T-helper 17 cell (primary cell): ENCODE results near the gene CLNK. TPM values are rescaled to one million over a fixed set of nuclear protein-coding genes. Genes with fewer than 3 reads are reported as not detected.

Experiments used
- ATAC-seq: fragments of 150-1000 bp; cut with Tn5 transposase; 2 replicates; pipeline ENCODE4 v1.10.0; 2021; ENCODE audit warnings: mild to moderate bottlenecking, moderate library complexity
- DNase-seq, 3 donors: peaks; one replicate each; pipeline versions ENCODE4 v3.0.0 to v3.0.0-alpha.2; 2020 to 2021
- H3K9me3 ChIP-seq: one replicate; pipeline ENCODE4 v1.7.0; 2013; ENCODE audit warnings: low read length, mild to moderate bottlenecking; ENCODE audit not compliant: control insufficient read depth, poor library complexity, severe bottlenecking
- H3K27ac Mint-ChIP-seq: one replicate; pipeline ENCODE4 v1.8.0; 2022; ENCODE audit warnings: mild to moderate bottlenecking, moderate library complexity, mixed read lengths
- H3K27me3 Mint-ChIP-seq: one replicate; pipeline ENCODE4 v1.8.0; 2022; ENCODE audit warnings: mixed read lengths
- H3K36me3 Mint-ChIP-seq: one replicate; pipeline ENCODE4 v1.8.0; 2022; ENCODE audit warnings: low read depth, mixed read lengths
- H3K4me1 Mint-ChIP-seq: one replicate; pipeline ENCODE4 v1.8.0; 2022; ENCODE audit warnings: mild to moderate bottlenecking, mixed read lengths
- H3K4me3 Mint-ChIP-seq: one replicate; pipeline ENCODE4 v1.8.0; 2022; ENCODE audit warnings: mild to moderate bottlenecking, moderate library complexity, mixed read lengths
- total RNA-seq, 4 donors: library from RNA in 2 of 4; stranded (reverse) in 2 of 4; gene quantifications; one replicate each; pipeline ENCODE4 v1.2.3 and lab custom pipeline; 2022 to 2026

Gene CLNK
- total RNA-seq, 2 donors from 2014 or later = 0.12 to 0.39 TPM

DNA sequence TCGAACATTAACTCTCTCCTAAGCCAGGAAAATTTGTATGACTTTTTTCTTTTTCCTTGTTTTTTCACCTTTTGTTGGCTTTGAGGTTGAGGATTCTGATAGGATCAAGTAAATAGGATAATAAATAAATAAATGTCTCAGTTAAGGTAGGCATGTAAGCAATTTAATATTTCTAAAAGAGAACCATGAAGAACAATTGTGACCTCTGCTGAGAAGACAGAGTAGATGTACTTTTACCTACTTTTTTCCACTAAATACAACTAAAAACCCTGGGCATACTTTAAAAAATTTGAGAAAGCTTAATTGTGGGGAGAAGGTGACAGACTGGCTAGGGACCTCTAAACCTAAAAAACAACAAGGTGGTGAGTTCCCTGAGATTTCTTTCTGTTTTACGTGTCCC is 31.6 kb upstream of the CLNK start:
- Mint-ChIP-seq H3K27me3 (peaks cover 5% of the 10 kb centered on the region), H3K36me3 (no peaks in the 10 kb centered on the region)

DNA sequence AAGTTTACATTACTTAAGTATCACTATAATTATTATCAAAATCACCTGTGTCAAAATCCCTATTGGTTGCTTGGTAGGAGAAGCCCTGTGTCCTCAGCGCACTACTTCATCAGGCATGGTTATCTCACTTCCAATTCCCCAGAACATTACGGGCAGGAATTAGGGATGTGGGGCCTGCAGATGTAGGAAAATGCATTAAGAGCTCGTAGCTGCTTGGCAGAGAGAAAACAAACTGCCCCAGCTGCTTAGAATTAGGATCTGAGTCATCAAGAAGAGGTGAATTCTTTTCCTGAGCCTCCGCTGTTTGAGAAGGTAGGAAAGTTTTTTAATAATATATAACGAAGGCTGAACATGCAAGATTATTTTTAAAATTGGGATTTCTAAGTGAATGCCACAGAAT is 31.1 kb upstream of the CLNK start:
- Mint-ChIP-seq H3K36me3 (no peaks in the 10 kb centered on the region), H3K27me3 (peaks cover 5% of the 10 kb centered on the region), H3K27ac (no peak overlapping the region), H3K4me3 (no peak overlapping the region), H3K4me1 (no peaks in the 10 kb centered on the region)
- H3K9me3 ChIP-seq = no peaks in the 10 kb centered on the region
- ATAC-seq (no peak), DNase-seq (no peak)

More for the DNA sequence above, 31.6 kb upstream of the CLNK start:
- Mint-ChIP-seq H3K4me1 (no peaks in the 10 kb centered on the region), H3K4me3 (no peak overlapping the region), H3K27ac (no peak overlapping the region)
- H3K9me3 ChIP-seq = no peaks in the 10 kb centered on the region
- DNase-seq (no peak), ATAC-seq (no peak)

DNA sequence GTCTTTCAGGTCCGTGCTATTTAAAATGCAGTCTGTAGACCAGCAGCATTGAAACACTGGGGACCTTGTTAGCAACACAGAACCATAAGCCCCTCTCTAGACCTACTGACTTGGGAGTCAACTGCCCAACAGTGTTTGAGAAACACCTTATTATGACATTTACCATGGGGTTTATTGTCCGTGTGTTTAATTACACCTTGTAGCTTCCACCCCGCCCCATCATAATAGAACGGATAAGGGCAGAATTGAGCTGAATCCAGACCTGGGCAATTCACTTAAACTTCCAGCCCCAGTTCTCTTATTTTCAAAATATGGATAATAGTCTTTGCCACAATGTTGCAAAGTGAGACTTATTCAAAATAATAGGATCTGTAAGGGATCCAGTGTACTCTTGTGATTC is 30.6 kb upstream of the CLNK start:
- no peak overlapping the region for H3K27ac Mint-ChIP-seq
- ATAC-seq = no peak
- H3K27me3 Mint-ChIP-seq = peaks cover 5% of the 10 kb centered on the region
- H3K9me3 ChIP-seq = no peaks in the 10 kb centered on the region
- no peaks in the 10 kb centered on the region for H3K36me3 Mint-ChIP-seq
- no peak for DNase-seq
- no peak overlapping the region for H3K4me3 Mint-ChIP-seq
- no peaks in the 10 kb centered on the region for H3K4me1 Mint-ChIP-seq

DNA sequence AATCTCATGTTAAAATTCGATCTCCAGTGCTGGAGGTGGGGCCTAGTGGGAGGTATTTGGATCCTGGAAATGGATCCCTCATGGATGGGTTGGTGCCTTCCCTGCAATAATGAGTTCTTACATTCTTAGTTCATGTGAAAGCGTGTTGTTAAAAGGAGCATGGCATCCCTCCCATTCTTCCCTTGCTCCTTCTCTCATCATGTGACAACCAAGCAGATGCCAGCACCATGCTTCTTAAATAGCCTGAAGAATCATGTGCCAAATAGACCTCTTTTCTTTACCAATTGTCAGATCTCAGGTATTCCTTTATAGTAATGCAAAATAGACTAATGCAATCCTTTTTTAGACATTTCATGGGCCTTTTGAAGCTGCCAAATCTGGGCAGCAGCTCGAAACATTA is 29.0 kb upstream of the CLNK start:
- no peaks in the 10 kb centered on the region for H3K9me3 ChIP-seq
- peaks cover 5% of the 10 kb centered on the region for H3K27me3 Mint-ChIP-seq
- no peak overlapping the region for H3K4me3 Mint-ChIP-seq
- H3K36me3 Mint-ChIP-seq = no peaks in the 10 kb centered on the region
- DNase-seq (no peak), ATAC-seq (no peak)
- no peaks in the 10 kb centered on the region for H3K4me1 Mint-ChIP-seq
- H3K27ac Mint-ChIP-seq = no peak overlapping the region

DNA sequence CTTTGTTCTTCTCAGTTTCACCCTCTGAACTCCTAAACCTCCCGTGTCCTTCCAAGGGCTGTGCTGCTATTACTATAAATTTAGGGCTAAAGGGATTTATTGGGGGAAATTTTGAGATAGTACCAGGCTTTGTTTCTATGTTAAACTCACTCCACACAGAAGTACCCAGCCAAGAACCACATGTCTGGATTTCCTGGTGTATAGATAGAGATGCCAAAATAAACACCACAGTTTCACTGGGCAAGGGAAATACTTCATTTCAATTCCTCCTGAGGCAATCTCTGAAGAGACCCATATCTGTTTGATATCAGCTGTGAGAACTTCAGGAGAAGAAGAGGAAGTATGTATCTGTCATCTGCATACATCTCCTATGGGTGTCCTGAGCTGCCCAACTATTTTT is 21.7 kb upstream of the CLNK start:
- no peak overlapping the region for H3K4me3 Mint-ChIP-seq
- H3K9me3 ChIP-seq = no peaks in the 10 kb centered on the region
- no peak overlapping the region for H3K27ac Mint-ChIP-seq
- no peaks in the 10 kb centered on the region for H3K4me1 Mint-ChIP-seq
- no peak for ATAC-seq
- no peak for DNase-seq
- H3K36me3 Mint-ChIP-seq = no peaks in the 10 kb centered on the region
- no peaks in the 10 kb centered on the region for H3K27me3 Mint-ChIP-seq

DNA sequence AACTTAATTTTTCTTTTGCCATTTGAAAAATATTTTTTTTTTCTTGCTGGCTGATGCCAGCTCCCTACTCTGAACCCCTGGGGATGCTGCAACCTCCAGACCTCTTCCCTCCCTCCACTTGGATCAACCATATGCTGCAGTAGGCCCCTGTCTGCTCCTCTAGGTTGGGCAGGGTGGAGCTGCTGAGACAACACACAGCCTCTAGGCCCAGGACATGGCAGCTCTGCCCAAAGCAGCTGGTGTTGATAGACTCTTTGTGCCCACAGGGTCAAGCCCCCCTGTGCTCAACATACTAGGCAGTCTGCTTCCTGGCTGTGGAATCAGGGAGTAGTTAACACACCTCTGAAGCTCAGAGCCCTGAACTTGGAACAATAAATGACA is 19.9 kb upstream of the CLNK start:
- Mint-ChIP-seq H3K27me3 (no peaks in the 10 kb centered on the region), H3K4me1 (no peaks in the 10 kb centered on the region)
- no peak for ATAC-seq

DNA sequence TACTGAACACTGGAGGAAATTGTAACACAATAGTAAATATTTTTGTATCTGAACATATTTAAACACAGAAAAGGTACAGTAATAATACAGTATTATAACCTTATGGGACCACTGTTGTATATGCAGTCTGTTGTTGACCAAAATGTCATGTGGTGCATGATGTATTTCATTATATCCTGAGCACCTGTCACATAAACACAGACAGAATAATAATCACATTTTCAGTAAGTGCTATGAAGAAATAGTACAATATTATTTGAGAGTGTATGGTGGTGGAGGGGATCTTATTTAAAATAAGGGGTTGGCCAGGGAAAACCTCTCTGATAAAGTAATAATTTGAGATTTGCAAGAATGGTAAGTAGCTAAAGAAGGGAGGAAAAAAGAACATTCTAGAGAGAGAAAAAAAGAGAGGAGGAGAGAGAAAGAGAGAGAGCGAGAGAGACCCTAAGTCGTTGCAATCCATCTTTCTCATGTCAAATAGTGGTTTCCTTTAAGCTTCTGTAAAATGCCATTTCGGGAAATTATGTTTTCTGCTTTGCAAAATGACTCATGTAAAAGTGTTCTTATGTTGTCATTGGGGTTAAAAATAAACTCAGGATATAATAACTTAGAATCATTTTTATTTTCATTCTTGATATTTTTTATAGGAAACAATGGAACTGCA is 19.3 kb upstream of the CLNK start:
- no peak overlapping the region for H3K27ac Mint-ChIP-seq
- no peaks in the 10 kb centered on the region for H3K27me3 Mint-ChIP-seq
- no peak overlapping the region for H3K4me3 Mint-ChIP-seq
- DNase-seq (no peak), ATAC-seq (no peak)
- no peaks in the 10 kb centered on the region for H3K4me1 Mint-ChIP-seq
- H3K36me3 Mint-ChIP-seq = no peaks in the 10 kb centered on the region
- no peaks in the 10 kb centered on the region for H3K9me3 ChIP-seq

More for the DNA sequence above, 19.9 kb upstream of the CLNK start:
- Mint-ChIP-seq H3K36me3 (no peaks in the 10 kb centered on the region), H3K4me3 (no peak overlapping the region), H3K27ac (no peak overlapping the region)
- no peak for DNase-seq
- no peaks in the 10 kb centered on the region for H3K9me3 ChIP-seq

DNA sequence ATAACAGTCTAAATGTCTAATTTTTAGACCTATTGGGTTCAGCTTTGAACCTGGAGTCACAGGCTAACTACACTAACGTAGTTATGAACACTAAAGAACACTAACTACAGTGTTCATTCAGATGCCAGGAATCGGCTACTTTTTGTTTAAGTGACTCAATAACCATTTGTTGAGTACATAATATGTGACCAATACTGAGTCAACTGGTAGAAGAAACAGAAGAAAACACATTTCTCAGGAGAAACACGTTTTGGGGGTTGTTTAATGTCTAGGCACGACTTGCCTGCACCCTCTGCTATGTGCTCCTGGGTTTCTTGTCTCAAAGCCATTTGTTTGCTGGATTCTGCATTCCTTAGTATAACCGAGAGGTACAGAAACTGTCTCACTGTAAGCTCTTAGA is 18.6 kb upstream of the CLNK start:
- DNase-seq (no peak), ATAC-seq (no peak)
- no peaks in the 10 kb centered on the region for H3K27me3 Mint-ChIP-seq
- H3K36me3 Mint-ChIP-seq = no peaks in the 10 kb centered on the region
- no peaks in the 10 kb centered on the region for H3K9me3 ChIP-seq
- H3K4me1 Mint-ChIP-seq = no peaks in the 10 kb centered on the region
- H3K4me3 Mint-ChIP-seq = no peak overlapping the region
- no peak overlapping the region for H3K27ac Mint-ChIP-seq

DNA sequence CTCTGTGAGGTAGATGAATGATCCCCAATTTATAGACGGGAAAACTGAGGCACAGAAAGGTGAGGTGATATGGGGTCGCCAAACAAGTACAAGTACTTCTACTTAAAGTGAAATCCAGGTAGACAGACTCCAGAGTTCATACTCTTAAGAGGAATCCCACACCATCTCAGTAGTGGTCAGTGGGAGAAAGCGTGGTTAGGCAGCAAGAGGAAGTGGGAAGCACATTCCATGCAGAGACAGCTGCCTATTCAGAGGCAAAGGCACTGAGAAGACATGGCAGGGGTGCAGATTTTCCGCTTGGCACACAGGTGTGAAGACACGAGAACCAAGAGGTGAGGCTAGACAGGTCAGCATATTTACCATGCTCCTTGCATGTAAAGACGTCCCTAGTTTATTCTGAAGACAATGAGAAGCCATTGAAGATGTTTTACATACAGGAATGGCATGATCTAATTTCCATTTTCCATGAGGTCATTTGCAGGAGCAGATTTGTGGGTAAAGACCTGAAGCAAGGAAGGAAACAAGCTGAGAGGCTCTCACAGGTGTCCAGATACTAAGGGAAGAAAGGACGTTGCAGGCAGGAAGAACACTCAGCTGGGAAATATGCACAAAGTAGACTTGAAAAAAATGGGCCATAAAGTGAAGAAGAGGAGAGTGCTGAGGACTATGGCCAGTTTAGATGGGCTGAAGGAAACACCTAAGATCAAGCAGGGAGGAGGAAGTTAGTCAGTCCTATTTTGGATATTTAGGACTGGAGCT is 17.3 kb upstream of the CLNK start:
- no peaks in the 10 kb centered on the region for H3K36me3 Mint-ChIP-seq
- no peaks in the 10 kb centered on the region for H3K4me1 Mint-ChIP-seq
- no peaks in the 10 kb centered on the region for H3K9me3 ChIP-seq
- no peaks in the 10 kb centered on the region for H3K27me3 Mint-ChIP-seq
- DNase-seq (no peak), ATAC-seq (no peak)
- H3K4me3 Mint-ChIP-seq = no peak overlapping the region
- no peak overlapping the region for H3K27ac Mint-ChIP-seq

DNA sequence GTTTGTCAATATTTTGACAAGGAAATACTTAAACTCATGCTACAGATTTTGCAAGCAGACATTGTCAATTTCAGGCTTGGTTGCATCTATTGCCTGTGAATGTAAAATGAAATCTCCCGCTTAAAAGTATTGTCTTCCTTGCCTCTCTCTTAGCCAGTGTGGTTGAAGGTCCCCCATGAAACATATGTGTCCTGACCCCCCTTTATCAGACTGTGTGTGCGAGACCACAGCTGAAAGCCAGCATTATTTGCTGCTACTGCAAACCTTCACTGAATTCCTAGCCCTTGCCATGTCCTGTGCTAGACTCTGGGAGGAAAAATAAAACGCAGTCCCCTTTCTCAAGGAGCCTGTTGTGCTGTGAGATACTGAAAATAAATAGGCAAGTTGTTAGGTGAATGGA is 16.6 kb upstream of the CLNK start:
- Mint-ChIP-seq H3K4me1 (no peaks in the 10 kb centered on the region), H3K27me3 (no peaks in the 10 kb centered on the region), H3K4me3 (no peak overlapping the region), H3K27ac (no peak overlapping the region), H3K36me3 (no peaks in the 10 kb centered on the region)
- ATAC-seq = no peak
- DNase-seq = no peak
- no peaks in the 10 kb centered on the region for H3K9me3 ChIP-seq

DNA sequence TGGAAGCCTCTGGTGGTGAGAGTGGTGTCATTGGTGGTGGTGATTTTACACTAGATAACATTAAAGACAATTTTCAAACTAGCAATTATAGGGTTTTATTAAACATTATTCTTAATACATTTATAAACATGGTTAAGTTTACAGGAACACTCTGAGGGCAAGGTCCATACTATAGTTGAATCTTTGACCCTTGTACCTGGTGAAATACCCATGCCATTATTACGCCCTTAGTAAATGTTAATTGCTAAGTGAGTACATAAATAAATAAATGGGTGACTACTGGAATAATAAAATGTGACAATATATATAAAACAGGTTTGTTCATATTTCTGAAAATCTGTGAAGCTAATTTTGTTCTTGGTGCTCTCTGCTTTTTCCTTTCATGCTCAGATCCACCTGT is 13.6 kb upstream of the CLNK start:
- no peak overlapping the region for H3K27ac Mint-ChIP-seq
- no peak for DNase-seq
- H3K4me1 Mint-ChIP-seq = no peaks in the 10 kb centered on the region
- H3K4me3 Mint-ChIP-seq = no peak overlapping the region
- ATAC-seq = no peak
- H3K27me3 Mint-ChIP-seq = no peaks in the 10 kb centered on the region
- no peaks in the 10 kb centered on the region for H3K9me3 ChIP-seq
- H3K36me3 Mint-ChIP-seq = no peaks in the 10 kb centered on the region

DNA sequence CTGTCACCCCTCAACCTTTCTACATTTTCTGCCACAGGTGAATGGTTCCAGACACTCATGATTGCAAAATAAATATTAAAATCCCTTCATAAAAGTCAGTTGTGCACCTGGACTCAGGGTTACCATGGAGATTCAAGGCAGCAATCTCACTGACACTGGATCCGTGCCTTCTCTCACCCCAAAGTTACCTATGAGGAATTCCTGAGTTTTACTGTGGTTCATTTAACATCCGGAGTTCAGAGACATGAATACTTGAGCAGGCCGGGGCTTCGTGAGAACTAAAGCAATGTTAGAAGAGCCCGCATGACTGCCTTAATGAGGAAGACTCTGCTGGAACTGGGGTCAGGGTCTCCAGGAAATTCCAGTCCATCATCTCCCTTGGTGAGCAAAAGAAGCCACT is 12.5 kb upstream of the CLNK start:
- no peaks in the 10 kb centered on the region for H3K9me3 ChIP-seq
- no peak for DNase-seq
- H3K27ac Mint-ChIP-seq = no peak overlapping the region
- no peaks in the 10 kb centered on the region for H3K27me3 Mint-ChIP-seq
- no peaks in the 10 kb centered on the region for H3K4me1 Mint-ChIP-seq
- ATAC-seq = no peak
- no peak overlapping the region for H3K4me3 Mint-ChIP-seq
- H3K36me3 Mint-ChIP-seq = no peaks in the 10 kb centered on the region

DNA sequence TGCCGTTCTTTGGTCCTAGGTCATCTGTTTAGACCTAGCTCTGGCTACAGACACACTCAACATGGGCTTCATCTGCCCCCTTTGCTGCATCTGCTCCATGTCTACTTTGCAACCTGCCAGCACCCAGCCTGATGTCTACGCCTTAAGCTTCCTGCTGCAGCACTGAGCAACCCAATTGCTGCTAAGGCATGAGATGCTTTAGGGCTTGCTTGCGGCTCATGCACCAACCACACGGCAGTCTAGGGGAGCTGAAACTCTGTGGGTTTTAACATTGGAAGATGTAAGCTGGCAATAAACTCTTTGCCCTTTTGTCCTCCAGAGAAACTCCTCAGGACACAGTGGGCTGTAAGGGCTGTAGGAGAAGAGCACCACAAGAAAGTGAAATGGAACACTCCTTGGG is 11.7 kb upstream of the CLNK start:
- Mint-ChIP-seq H3K36me3 (no peaks in the 10 kb centered on the region), H3K4me3 (no peak overlapping the region), H3K27ac (no peak overlapping the region), H3K27me3 (no peaks in the 10 kb centered on the region), H3K4me1 (no peaks in the 10 kb centered on the region)
- ATAC-seq (no peak), DNase-seq (no peak)
- no peaks in the 10 kb centered on the region for H3K9me3 ChIP-seq

DNA sequence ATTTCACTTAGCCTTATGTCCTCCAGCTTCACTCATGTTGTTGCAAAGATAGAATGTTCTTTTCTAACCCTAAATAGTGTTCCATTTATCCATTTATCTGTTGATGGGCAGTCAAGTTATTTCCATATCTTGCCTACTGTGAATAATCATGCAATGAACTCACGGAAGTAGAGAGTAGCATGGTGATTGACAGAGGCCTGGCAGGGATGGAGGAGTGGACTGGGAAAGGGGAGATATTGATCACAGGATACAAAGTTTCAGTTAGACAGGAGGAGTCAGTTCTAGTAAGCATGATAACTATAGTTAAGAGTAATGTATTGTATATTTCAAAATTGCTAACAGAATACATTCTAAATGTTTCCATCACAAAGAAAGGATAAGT is 10.3 kb upstream of the CLNK start:
- no peaks in the 10 kb centered on the region for H3K36me3 Mint-ChIP-seq
- no peak overlapping the region for H3K4me3 Mint-ChIP-seq
- ATAC-seq (no peak), DNase-seq (no peak)
- H3K4me1 Mint-ChIP-seq = no peaks in the 10 kb centered on the region
- no peak overlapping the region for H3K27ac Mint-ChIP-seq
- H3K27me3 Mint-ChIP-seq = no peaks in the 10 kb centered on the region
- H3K9me3 ChIP-seq = no peaks in the 10 kb centered on the region
